Urothelium cell line (cell line): ENCODE results near the gene OXER1.

Experiments used
- DNase-seq: peaks from one replicate; pipeline ENCODE4 v3.0.0; 2011; ENCODE audit warnings: low spot score, mixed read lengths
- FAIRE-seq: peaks from 2 replicates; lab custom pipeline; 2011; peaks lifted over from hg19 to GRCh38; lab: Jason Lieb, UNC

OXER1 gene

GRCh38 chr2:42794271-42795046 is 30.5 kb upstream of the OXER1 start:
- no peak for DNase-seq
- peak; percentile 17 for FAIRE-seq

DNA sequence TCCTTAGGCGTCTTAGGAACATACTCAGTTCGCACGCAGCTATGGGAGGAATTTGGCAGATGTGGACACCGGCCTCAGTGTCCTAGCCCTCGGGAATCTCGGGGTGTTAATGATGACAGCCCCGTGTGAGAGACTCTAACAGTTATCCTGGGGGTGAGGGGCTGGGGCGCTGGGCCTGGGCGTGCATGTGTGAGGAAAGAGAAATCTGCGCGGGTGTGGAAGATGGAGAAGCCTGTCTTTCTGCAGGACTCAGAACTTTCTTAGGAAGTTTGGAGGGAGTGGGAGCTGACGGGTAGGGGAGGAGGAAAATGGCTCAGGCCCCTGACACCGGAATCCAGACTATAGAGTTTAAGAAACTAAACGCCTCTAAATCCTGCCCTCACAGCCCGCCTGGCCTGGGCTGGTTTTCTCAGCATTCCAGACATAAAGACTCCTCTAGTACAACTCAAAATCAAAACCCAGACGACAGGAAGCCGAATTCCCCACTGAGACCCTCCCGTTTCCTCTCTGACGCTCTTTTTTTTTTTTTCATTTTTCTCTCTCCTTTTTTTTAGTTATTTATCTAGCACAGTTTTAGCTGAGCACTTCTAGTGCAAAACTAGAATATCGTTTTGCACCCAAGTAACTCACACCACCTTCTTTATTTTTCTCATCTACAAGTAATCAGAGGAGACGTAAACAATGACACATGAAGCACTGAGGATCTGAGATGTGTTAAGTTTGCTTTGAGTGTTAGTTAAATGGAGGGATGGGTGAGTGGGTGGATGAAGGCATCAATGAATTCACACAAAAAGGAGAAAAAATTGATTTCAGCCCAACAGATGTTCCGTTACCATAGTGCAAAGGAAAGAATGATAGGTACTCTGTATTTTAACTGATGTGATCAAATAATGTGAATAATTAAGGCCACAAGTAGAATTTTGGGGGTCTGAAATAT is 29.7 kb upstream of the OXER1 start:
- FAIRE-seq (no peak), DNase-seq (no peak)

DNA sequence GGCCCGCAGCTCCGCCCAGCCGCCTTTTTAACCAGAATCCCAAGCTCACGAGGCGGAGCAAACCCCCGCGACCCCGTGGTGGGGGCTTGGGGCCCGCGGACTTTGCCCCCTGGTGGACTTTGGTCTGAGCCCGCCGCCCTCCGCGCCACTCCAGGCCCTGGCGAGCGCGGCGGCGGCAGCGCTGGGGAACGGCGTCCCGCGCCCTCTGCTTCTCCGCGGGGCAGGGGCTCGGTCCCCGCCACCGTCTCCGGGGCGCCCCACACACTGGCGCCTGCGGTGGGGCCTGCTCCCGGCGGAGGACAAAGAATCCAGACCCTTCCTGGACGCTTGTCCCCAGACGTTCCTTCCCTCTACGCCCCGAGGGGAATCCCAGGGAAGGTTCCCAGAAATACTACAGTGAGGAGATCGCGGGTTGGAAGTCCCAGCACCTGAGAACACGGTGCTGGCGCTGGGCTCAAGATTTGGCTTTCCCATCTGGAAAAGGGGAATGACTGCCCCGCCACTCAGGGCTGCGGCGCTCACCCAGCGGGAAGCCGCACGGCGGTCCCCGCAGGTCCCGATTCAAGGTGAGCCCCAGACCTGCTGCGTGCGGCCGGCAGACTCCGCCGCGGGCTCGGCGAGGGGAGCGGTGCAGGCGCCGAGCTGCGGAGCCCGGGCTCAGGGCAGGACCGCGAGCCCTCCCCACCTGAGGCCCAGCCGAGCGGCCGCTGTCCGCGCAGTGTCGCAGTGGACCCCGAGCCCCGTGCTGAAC is 28.8 kb upstream of the OXER1 start, which contains the start of gene HAAO:
Gene HAAO (minus strand): TSS at position 1 of the 751 bp plus-strand sequence. CDS start 47 bp downstream, outside the sequence.
- DNase-seq = no peak
- FAIRE-seq = no peak

- FAIRE-seq (no peak), DNase-seq (no peak)
Observed at GRCh38 chr2:42792087-42792582, 28.2 kb upstream of the OXER1 start.

GRCh38 chr2:42791606-42792005 is 27.7 kb upstream of the OXER1 start:
- DNase-seq = no peak
- no peak for FAIRE-seq

- FAIRE-seq (no peak), DNase-seq (no peak)
Observed at GRCh38 chr2:42789751-42790150, 25.8 kb upstream of the OXER1 start.

GRCh38 chr2:42788882-42789281 is 24.9 kb upstream of the OXER1 start:
- FAIRE-seq (peak; percentile 92), DNase-seq (no peak)

- DNase-seq = no peak
- no peak for FAIRE-seq
Observed at GRCh38 chr2:42788478-42788793, 24.5 kb upstream of the OXER1 start.

GRCh38 chr2:42787788-42788477 is 24.0 kb upstream of the OXER1 start:
- no peak for DNase-seq
- peak; percentile 79 for FAIRE-seq

DNA sequence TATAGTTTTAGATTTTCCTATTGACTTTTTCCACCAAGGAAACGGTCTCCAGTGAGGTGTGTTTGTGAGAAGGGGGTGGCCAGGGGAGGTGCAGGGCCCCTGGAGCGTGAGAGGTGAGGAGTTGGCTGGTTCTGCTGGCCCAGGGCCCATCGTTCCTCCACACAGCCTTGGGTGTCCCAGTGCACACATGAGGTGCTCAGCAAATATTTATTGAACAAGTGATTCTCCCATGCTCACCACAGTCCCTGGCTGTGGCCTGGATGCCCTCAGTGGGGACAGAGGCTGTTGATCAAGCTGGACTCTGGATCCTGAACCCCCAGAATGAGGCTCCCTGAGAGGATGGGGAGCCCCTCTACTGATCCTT is 23.5 kb upstream of the OXER1 start:
- FAIRE-seq (no peak), DNase-seq (no peak)

DNA sequence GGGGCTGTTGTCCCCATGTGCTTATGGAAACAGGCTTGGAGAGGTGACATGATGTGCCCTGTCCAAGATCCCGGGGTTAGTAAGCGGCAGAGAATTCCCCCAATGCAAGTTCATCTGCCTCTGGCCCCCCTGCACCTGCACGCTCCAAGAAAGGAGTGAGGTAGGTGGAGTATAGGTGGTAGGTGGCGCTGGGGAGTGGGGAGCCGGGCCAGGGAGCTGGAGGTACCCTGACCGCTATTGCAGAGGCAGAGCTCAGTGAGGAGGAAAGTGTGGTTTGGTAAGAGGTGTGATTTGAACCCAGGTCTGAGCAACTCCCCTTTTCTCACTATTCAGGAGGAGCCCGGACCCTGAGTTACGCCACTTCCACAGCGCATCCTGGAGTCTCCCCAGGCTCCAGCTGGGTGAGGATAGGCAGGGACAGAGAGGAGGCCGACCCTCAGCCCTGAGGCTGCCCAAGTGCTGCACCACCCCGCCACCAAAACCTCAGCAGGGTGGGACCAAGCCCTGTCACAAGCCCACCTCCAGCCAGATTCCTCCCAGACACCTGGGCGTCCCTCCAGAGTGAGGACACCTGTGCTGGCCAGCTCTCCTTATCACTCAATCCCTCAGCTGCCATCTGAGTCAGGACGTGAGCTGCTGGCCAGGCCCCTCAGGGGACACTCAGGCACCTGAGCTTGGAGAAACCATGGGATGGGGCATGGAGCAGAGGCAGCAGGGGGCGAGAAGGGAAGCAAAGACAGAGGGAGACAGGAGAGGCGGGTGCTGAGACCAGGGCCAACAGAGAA is 22.8 kb upstream of the OXER1 start:
- DNase-seq (no peak), FAIRE-seq (no peak)

DNA sequence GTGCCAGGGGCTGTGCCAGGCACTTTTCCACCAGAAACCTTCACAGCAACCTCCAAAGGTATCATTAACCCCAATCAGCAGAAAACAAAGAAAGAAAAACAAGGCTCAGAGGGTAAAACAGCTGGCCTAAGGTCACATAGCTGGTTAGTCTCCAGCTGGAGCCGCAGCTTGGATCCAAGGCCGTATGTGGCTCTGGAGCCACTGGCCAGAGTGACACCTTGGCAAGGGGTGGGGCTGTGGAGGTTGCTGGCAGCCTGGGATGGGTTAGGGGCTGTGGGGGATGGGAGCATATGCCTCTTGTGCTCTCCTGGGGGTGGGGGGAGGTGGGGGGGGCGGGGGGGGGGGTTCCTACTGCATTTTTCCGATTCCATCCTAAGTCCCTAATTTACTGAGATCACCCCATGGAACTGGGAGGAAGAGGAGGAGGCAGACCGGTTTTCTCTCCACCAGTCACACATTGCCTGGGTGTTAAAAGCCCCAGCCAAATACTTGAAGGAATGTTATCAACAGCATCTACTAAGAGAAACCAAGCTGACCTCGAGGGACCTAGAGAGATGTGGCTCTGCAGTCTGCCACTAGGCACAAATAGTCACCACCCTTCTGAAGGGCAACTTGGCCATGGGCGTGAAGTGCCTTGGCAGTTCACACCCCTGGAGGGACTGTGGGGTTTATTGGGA is 20.4 kb upstream of the OXER1 start:
- DNase-seq = no peak

DNA sequence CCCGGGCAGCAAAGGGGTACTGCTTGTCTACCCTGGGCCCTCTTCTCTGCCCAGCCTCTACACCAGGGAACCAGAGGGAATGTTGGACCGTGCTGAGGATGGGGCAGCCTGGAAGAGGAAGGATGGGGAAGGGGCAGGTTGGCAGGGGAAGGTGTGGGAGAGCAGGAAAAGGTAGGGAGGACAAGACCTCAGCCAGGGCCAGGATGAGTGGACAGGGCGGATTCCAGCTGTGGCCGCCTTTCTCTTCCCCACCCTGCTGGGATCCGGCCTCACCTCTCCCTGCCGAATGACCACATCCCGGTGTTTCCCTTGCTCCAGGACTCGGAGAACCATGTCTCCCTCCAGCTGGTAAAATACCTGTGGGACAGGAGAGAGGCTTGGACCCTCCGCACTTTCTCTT is 19.6 kb upstream of the OXER1 start:
- DNase-seq = no peak
- FAIRE-seq = no peak

More for the DNA sequence above, 20.4 kb upstream of the OXER1 start:
- no peak for FAIRE-seq

- DNase-seq (no peak), FAIRE-seq (no peak)
Observed at GRCh38 chr2:42781181-42781580, 17.2 kb upstream of the OXER1 start.

- peak; percentile 20 for FAIRE-seq
- no peak for DNase-seq
Observed at GRCh38 chr2:42777883-42778805, 14.2 kb upstream of the OXER1 start.

DNA sequence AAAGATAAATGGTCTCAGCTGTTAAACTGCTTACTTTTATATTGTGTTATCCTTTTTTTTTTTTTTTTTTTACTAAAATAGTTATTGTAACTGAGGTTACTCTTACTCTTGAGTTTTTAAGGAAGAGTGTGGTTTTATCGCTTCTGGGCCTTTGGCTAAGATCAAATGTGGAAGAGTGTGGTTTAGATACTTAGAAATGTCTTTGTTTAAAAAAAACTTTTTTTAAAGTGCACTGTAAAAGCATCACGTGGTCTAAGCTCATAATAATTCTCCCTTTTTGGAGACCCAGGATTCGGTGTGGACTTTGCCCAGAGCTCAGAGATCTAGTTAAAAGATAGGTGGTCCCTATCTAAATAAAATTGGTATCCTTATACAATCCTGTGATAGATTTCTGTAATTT is 11.9 kb upstream of the OXER1 start:
- no peak for FAIRE-seq

GRCh38 chr2:42775186-42775585 is 11.3 kb upstream of the OXER1 start:
- no peak for DNase-seq
- no peak for FAIRE-seq

More for the DNA sequence above, 11.9 kb upstream of the OXER1 start:
- DNase-seq = no peak

GRCh38 chr2:42771546-42772153 is 7.7 kb upstream of the OXER1 start:
- no peak for FAIRE-seq
- no peak for DNase-seq
